ENCODE measurements around the gene IFT25. TPM values are rescaled to one million over a fixed set of nuclear protein-coding genes. Genes with fewer than 3 reads are reported as not detected.

The IFT25 gene
- total RNA-seq, 6 experiments from 2014 or later = 11.7 to 19.3 (median 12.9) TPM

GRCh38 chr1:53929246-53929960, 16.1 kb downstream of the IFT25 start:
- Histone ChIP-seq H3K9me3 (no peaks in the 10 kb centered on the region), H3K27me3 (no peaks in the 10 kb centered on the region), H3K27ac (no peak overlapping the region), H3K36me3 (peaks cover 0 to 14% (median 4%) of the 10 kb centered on the region in 4 donors), H3K4me3 (no peak overlapping the region), H3K4me1 (no peaks in the 10 kb centered on the region)
- no peak for TF ChIP-seq POLR2A (IDR thresholded peaks at IDR 0.05)
- no peak for TF ChIP-seq CTCF (IDR thresholded peaks at IDR 0.05)
- DNase-seq (no peak), ATAC-seq (no peak)
- 90% methylated on average over 2 of the region's 2 CpGs for WGBS (ENCODE audit: insufficient coverage, low coverage, low lambda C conversion rate, missing lambda C conversion rate)
- intact Hi-C loops (cut with DNase I) = no loop called here

- Histone ChIP-seq H3K4me3 (no peak overlapping the region), H3K4me1 (no peaks in the 10 kb centered on the region), H3K27me3 (no peaks in the 10 kb centered on the region), H3K27ac (no peak overlapping the region), H3K9me3 (no peaks in the 10 kb centered on the region), H3K36me3 (peaks cover 0 to 14% (median 4%) of the 10 kb centered on the region in 4 donors)
- TF ChIP-seq POLR2A (IDR thresholded peaks at IDR 0.05) (no peak), CTCF (IDR thresholded peaks at IDR 0.05) (no peak)
- intact Hi-C loops (cut with DNase I) = no loop called here
- ATAC-seq (no peak), DNase-seq (no peak)
- WGBS (ENCODE audit: insufficient coverage, low coverage, low lambda C conversion rate, missing lambda C conversion rate) = 94% methylated on average over 2 of the region's 2 CpGs
Measured at GRCh38 chr1:53927376-53927881, 18.1 kb downstream of the IFT25 start.

- H3K27ac ChIP-seq = peak overlapping the region in 1 of 3 donors; percentile 7
- H3K4me3 ChIP-seq = no peak overlapping the region
- DNase-seq (no peak), ATAC-seq (peak in 2 of 4 donors; percentile 19 to 68)
- no peaks in the 10 kb centered on the region for H3K9me3 ChIP-seq
- peaks cover 0 to 20% (median 6%) of the 10 kb centered on the region in 4 donors for H3K4me1 ChIP-seq
- 70% methylated on average over 3 of the region's 3 CpGs for WGBS (ENCODE audit: insufficient coverage, low coverage, low lambda C conversion rate, missing lambda C conversion rate)
- no peaks in the 10 kb centered on the region for H3K36me3 ChIP-seq
- intact Hi-C loops (cut with DNase I) = no loop called here
- H3K27me3 ChIP-seq = no peaks in the 10 kb centered on the region
- TF ChIP-seq POLR2A (IDR thresholded peaks at IDR 0.05) = no peak
- no peak for TF ChIP-seq CTCF (IDR thresholded peaks at IDR 0.05)
Measured at GRCh38 chr1:53919675-53920066, 25.8 kb downstream of the IFT25 start.

GRCh38 chr1:53918343-53918742, 27.2 kb downstream of the IFT25 start:
- H3K36me3 ChIP-seq = no peaks in the 10 kb centered on the region

More at GRCh38 chr1:53918343-53918742, 27.2 kb downstream of the IFT25 start:
- ATAC-seq (peak; percentile 32 to 46 (median 36)), DNase-seq (no peak)
- no peaks in the 10 kb centered on the region for H3K27me3 ChIP-seq
- H3K4me3 ChIP-seq = no peak overlapping the region
- intact Hi-C loops (cut with DNase I) = no loop called here
- peaks cover 0 to 20% (median 6%) of the 10 kb centered on the region in 4 donors for H3K4me1 ChIP-seq
- TF ChIP-seq CTCF (IDR thresholded peaks at IDR 0.05) = no peak
- no peak for TF ChIP-seq POLR2A (IDR thresholded peaks at IDR 0.05)
- WGBS (ENCODE audit: insufficient coverage, low coverage, low lambda C conversion rate, missing lambda C conversion rate) = 64% methylated on average over 5 of the region's 5 CpGs
- H3K9me3 ChIP-seq = no peaks in the 10 kb centered on the region
- H3K27ac ChIP-seq = peak overlapping the region in 2 of 3 donors; percentile 51 to 58
